ENCODE measurements around the gene CCN5. TPM values are rescaled to one million over a fixed set of nuclear protein-coding genes. Genes with fewer than 3 reads are reported as not detected.

The CCN5 gene
- total and polyA plus RNA-seq, 2 of the 13 experiments (the other 11 are each of a cell fraction or from before 2014, with no cell fraction given), result 0.12 TPM; not detected in 1

GRCh38 chr20:44776980-44777379 is 61.8 kb downstream of the CCN5 start (continued):
- TF ChIP-seq, protein P1, sequence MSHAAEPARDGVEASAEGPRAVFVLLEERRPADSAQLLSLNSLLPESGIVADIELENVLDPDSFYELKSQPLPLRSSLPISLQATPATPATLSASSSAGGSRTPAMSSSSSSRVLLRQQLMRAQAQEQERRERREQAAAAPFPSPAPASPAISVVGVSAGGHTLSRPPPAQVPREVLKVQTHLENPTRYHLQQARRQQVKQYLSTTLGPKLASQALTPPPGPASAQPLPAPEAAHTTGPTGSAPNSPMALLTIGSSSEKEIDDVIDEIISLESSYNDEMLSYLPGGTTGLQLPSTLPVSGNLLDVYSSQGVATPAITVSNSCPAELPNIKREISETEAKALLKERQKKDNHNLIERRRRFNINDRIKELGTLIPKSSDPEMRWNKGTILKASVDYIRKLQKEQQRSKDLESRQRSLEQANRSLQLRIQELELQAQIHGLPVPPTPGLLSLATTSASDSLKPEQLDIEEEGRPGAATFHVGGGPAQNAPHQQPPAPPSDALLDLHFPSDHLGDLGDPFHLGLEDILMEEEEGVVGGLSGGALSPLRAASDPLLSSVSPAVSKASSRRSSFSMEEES (CRISPR knock-in tag; IDR thresholded peaks at IDR 0.05), result peak; percentile 83
- no peak for TF ChIP-seq ZNF83 (CRISPR knock-in tag; IDR thresholded peaks at IDR 0.05; ENCODE audit: borderline replicate concordance)
- TF ChIP-seq, protein P2, sequence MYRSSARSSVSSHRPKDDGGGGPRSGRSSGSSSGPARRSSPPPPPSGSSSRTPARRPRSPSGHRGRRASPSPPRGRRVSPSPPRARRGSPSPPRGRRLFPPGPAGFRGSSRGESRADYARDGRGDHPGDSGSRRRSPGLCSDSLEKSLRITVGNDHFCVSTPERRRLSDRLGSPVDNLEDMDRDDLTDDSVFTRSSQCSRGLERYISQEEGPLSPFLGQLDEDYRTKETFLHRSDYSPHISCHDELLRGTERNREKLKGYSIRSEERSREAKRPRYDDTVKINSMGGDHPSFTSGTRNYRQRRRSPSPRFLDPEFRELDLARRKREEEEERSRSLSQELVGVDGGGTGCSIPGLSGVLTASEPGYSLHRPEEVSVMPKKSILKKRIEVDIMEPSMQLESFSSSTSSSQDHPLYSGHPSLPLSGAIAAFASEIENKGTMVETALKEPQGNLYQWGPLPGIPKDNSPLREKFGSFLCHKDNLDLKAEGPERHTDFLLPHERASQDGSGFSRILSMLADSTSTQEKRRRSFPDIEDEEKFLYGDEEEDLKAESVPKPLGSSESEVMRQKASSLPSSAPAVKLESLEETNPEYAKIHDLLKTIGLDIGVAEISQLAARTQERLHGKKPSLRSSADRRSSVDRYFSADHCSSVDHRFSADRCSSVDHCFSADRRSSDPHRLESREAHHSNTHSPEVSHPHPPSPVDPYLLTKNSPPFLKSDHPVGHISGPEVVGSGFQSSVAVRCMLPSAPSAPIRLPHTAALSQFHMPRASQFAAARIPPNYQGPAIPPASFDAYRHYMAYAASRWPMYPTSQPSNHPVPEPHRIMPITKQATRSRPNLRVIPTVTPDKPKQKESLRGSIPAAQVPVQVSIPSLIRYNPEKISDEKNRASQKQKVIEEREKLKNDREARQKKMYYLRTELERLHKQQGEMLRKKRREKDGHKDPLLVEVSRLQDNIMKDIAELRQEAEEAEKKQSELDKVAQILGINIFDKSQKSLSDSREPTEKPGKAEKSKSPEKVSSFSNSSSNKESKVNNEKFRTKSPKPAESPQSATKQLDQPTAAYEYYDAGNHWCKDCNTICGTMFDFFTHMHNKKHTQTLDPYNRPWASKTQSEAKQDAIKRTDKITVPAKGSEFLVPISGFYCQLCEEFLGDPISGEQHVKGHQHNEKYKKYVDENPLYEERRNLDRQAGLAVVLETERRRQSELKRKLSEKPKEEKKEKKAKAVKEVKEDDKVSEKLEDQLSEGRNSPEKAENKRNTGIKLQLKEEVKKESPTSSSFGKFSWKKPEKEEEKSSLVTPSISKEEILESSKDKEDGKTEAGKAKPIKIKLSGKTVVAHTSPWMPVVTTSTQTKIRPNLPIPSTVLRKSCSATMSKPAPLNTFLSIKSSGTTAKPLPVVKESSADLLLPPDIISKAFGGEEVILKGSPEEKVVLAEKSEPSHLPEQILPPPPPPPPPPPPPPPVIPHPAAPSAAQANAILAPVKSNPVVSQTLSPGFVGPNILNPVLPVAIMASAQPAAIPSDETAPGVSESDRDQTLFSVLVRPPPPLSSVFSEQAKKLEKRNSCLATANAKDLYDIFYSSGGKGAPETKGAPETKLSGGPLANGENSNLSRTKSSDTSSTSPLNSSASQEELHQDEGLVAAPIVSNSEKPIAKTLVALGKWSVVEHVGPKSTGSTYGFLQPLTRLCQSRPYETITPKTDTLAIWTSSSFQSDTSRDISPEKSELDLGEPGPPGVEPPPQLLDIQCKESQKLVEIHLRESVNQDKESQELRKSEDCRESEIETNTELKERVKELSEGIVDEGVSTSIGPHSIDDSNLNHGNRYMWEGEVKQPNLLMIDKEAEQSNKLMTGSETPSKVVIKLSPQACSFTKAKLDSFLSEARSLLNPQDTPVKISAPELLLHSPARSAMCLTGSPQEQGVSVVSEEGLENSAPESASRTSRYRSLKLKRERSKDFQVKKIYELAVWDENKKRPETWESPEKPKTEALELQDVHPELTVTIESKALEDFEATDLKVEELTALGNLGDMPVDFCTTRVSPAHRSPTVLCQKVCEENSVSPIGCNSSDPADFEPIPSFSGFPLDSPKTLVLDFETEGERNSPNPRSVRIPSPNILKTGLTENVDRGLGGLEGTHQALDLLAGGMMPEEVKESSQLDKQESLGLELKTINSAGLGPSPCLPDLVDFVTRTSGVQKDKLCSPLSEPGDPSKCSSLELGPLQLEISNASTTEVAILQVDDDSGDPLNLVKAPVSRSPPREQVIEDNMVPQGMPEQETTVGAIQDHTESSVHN (CRISPR knock-in tag; IDR thresholded peaks at IDR 0.05), result no peak
- TF ChIP-seq MED1 (CRISPR knock-in tag; IDR thresholded peaks at IDR 0.05), result 0 out of 2 replicates have a peak, but pooled peaks have one; percentile 29
- no peak for TF ChIP-seq HNRNPH1 (optimal IDR thresholded peaks at IDR 0.05; ENCODE audit: low read depth, low read length)
- TF ChIP-seq, protein P3, sequence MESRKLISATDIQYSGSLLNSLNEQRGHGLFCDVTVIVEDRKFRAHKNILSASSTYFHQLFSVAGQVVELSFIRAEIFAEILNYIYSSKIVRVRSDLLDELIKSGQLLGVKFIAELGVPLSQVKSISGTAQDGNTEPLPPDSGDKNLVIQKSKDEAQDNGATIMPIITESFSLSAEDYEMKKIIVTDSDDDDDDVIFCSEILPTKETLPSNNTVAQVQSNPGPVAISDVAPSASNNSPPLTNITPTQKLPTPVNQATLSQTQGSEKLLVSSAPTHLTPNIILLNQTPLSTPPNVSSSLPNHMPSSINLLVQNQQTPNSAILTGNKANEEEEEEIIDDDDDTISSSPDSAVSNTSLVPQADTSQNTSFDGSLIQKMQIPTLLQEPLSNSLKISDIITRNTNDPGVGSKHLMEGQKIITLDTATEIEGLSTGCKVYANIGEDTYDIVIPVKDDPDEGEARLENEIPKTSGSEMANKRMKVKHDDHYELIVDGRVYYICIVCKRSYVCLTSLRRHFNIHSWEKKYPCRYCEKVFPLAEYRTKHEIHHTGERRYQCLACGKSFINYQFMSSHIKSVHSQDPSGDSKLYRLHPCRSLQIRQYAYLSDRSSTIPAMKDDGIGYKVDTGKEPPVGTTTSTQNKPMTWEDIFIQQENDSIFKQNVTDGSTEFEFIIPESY (CRISPR knock-in tag; IDR thresholded peaks at IDR 0.05), result no peak
- TF ChIP-seq DR1 (CRISPR knock-in tag; IDR thresholded peaks at IDR 0.05), result no peak
- TF ChIP-seq ZNF235 (CRISPR knock-in tag; IDR thresholded peaks at IDR 0.05; ENCODE audit: borderline replicate concordance), result no peak
- TF ChIP-seq, protein P4, sequence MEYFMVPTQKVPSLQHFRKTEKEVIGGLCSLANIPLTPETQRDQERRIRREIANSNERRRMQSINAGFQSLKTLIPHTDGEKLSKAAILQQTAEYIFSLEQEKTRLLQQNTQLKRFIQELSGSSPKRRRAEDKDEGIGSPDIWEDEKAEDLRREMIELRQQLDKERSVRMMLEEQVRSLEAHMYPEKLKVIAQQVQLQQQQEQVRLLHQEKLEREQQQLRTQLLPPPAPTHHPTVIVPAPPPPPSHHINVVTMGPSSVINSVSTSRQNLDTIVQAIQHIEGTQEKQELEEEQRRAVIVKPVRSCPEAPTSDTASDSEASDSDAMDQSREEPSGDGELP (IDR thresholded peaks at IDR 0.05; ENCODE audit: borderline replicate concordance, low read depth), result no peak
- no peak for TF ChIP-seq ZBTB7B (CRISPR knock-in tag; IDR thresholded peaks at IDR 0.05)
- TF ChIP-seq CENPT (CRISPR knock-in tag; IDR thresholded peaks at IDR 0.05; ENCODE audit: low read depth), result no peak
- 0 out of 2 replicates have a peak, but pooled peaks have one; percentile 10 for TF ChIP-seq TARDBP (CRISPR knock-in tag; IDR thresholded peaks at IDR 0.05)
- peak; percentile 29; the same call in 1 of the 2 replicates for TF ChIP-seq RXRB (CRISPR knock-in tag; IDR thresholded peaks at IDR 0.05; ENCODE audit: borderline replicate concordance)
- TF ChIP-seq, protein P5, sequence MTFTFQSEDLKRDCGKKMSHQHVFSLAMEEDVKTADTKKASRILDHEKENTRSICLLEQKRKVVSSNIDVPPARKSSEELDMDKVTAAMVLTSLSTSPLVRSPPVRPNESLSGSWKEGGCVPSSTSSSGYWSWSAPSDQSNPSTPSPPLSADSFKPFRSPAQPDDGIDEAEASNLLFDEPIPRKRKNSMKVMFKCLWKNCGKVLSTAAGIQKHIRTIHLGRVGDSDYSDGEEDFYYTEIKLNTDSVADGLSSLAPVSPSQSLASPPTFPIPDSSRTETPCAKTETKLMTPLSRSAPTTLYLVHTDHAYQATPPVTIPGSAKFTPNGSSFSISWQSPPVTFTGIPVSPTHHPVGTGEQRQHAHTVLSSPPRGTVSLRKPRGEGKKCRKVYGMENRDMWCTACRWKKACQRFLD (CRISPR knock-in tag; IDR thresholded peaks at IDR 0.05; ENCODE audit: borderline replicate concordance), result no peak
- TF ChIP-seq, protein P6, sequence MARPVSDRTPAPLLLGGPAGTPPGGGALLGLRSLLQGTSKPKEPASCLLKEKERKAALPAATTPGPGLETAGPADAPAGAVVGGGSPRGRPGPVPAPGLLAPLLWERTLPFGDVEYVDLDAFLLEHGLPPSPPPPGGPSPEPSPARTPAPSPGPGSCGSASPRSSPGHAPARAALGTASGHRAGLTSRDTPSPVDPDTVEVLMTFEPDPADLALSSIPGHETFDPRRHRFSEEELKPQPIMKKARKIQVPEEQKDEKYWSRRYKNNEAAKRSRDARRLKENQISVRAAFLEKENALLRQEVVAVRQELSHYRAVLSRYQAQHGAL (CRISPR knock-in tag; IDR thresholded peaks at IDR 0.05; ENCODE audit: not compliant biosample characterization), result no peak
